ENCODE results near the gene FAM219B. TPM values are rescaled to one million over a fixed set of nuclear protein-coding genes. Genes with fewer than 3 reads are reported as not detected.
A peak's percentile ranks its signal among the peaks of the same experiment; 100 is the strongest.
"Not testable (repeated sequence)": the region's sequence is repeated elsewhere in the genome, so short reads cannot be mapped to it uniquely, and the experiment has no call there.

Gene FAM219B, protein sequence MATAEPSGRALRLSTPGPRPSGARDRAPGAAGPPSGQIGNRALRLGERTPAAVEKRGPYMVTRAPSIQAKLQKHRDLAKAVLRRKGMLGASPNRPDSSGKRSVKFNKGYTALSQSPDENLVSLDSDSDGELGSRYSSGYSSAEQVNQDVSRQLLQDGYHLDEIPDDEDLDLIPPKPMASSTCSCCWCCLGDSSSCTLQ
- total RNA-seq = 10 to 100 TPM; 22.2 to 62.1 (median 46.6) TPM

DNA sequence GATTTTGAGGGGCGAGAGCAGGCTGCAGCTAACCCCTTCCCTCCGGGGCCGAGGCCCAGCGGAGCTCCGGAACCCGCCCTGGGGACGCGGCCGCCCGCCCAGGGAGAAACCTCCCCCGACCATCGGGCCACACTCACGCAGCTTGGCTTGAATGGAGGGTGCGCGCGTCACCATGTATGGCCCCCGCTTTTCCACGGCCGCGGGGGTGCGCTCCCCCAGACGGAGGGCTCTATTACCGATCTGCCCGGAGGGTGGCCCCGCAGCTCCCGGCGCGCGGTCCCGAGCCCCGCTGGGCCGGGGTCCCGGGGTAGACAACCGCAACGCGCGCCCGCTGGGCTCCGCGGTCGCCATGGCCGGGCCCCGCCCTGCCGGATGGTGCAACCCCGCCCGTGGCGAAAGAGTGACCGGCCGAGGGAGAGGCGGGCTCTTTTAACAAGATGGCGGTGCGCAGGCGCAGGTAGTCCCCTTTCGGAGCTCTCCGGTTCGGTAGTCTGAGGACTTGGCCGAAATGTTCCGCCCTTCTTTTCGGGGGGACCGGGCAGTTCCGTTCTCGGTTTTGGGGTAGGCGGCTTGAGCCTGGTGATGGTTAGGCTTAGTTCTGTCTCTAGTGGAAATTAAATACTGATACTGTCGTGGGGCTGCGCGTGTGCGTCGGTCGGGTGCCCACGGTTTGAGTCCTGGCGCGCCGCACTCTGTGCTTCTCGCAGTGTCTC lies at the start of gene FAM219B:
FAM219B (minus strand) TSS at position 402 of the 713 bp plus-strand sequence; CDS start at position 351, 51 bp downstream.
- peak within 1 kb of the TSS; percentile 91 to 93 for H3K27ac ChIP-seq
- ATAC-seq (replicated peaks in 6 of 8) = peak; percentile 84 to 93 (median 91)
- peaks cover 7 to 11% of the 10 kb centered on the region in 2 donors for H3K4me1 ChIP-seq (replicated peaks in 1 of 2)
- peak within 1 kb of the TSS; percentile 55 to 95 (median 85) for H3K4me3 ChIP-seq
- in situ Hi-C loops (cut with MboI; ENCODE audit: low pct_unique_long_range_greater_than_20kb in 2 of 9, low sequenced_read_pairs in 9 of 9, unreplicated experiment in 9 of 9) = no loop called here
- WGBS, 10 experiments = 0 to 5% (median 0%) methylated on average over 1 to 9 of the region's 74 CpGs; no CpG with 5 or more reads in 6 of the 10 experiments

DNA sequence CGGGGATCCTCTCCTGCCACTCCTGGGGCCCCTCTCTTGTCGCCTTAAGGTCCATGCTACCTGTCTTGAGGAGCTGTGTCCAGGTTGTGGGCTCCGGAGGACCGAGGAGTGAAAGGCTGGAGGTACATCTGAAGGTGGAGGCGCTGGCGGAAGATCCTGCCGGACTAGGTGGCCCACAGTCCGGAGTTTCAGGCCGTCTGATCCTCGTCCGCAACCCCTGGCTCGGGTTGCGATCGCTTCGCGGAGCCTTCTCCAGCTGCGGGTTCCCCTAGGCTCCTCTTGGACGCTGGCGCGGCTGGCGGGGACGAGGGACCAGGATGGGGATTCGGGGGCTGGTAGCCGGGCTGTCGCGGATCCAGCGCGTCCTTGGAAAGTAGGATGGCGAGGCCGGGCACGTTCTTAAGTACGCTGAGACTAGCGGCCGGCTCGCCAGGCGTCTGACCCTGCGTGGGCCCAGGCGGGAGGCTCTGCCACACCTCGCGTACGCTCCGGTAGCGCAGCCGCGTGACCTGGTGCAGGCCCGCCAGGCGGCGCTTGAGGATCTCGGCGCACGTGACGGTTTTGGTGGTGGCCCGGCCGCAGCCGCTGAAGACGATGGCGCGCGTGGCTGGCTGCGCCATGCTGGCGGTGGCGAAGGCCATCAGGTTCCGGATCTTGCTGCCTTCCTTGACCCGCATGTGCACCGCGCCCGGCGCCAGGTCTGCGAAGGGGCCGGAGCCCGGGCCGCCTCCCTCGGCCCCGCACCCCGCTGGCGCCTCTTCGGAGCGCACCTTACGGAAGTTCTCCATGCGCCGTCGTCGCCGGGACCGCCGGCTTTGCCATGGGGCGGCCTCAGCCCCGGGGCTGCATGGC lies 49.4 kb upstream of the FAM219B start:
- ATAC-seq (replicated peaks in 6 of 8) = peak; percentile 20 to 65 (median 58)
- 0 to 92% (median 7%) methylated on average over 1 to 11 of the region's 88 CpGs; no CpG with 5 or more reads in 5 of the 10 experiments for WGBS, 10 experiments
- Histone ChIP-seq H3K27ac (peak overlapping the region; percentile 51 to 81), H3K4me3 (peak overlapping the region; percentile 36 to 58 (median 39)), H3K4me1 (replicated peaks in 1 of 2) (peaks cover 22 to 41% of the 10 kb centered on the region in 2 donors)
- in situ Hi-C loops (cut with MboI; ENCODE audit: low pct_unique_long_range_greater_than_20kb in 2 of 9, low sequenced_read_pairs in 9 of 9, unreplicated experiment in 9 of 9) = loop anchor here in 2 of 9 experiments (10.0 to 25.0 kb wide), 2 partner anchors 181 to 319 kb away; no protein-coding TSS in a partner anchor

DNA sequence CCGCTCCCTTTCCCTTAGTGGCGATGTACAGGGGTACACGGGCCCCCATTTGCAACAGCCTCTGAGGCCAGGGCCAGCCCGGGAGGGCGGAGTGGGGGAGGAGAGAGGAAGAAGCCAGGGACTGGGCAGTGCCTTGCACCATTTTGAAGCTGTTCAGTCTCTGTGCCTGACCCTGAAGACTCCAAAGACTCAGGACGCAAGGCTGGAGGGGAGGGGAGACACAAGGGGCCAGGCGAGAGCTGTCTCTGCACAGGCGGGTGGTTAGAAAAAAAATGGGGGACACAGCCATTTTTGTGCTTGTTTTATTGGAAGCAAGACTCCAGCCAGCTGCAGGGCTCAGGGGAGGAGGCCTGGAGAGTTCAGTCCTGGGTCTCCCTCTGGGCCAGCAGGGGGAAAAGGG lies 48.4 kb upstream of the FAM219B start:
- Histone ChIP-seq H3K4me3 (peak overlapping the region; percentile 36 to 58 (median 39)), H3K4me1 (replicated peaks in 1 of 2) (peaks cover 22 to 44% of the 10 kb centered on the region in 2 donors), H3K27ac (peak overlapping the region; percentile 24 to 60)
- WGBS, 10 experiments = 0 to 100% (median 60%) methylated on average over 1 to 3 of the region's 8 CpGs; no CpG with 5 or more reads in 5 of the 10 experiments
- no peak for ATAC-seq (replicated peaks in 6 of 8)
- in situ Hi-C loops (cut with MboI; ENCODE audit: low pct_unique_long_range_greater_than_20kb in 2 of 9, low sequenced_read_pairs in 9 of 9, unreplicated experiment in 9 of 9) = loop anchor here in 2 of 9 experiments (10.0 to 25.0 kb wide), 2 partner anchors 180 to 318 kb away; no protein-coding TSS in a partner anchor

DNA sequence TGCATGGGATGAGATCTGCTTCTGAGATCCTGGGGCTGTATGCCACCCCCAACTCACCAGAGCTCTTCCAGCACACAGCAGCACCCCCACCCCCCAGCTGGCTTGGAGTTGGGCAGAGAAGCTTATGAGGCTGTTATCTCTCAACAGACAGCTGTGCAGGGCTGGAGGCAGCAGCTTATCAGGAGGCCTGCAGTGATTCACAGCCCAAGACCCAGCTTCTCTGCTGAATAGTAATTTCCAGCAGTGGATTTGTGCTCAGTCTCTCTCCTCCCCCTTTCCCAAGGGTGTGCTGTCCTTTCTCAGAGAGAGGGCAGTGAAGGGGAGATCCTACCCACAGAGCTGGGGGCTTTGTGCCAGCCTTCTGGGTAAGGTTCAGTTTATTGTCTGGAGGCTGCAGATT lies 47.9 kb upstream of the FAM219B start:
- peak in 1 of 8 experiments; percentile 8 for ATAC-seq (replicated peaks in 6 of 8)
- Histone ChIP-seq H3K4me1 (replicated peaks in 1 of 2) (peaks cover 22 to 41% of the 10 kb centered on the region in 2 donors), H3K27ac (peak overlapping the region; percentile 24 to 60), H3K4me3 (peak overlapping the region; percentile 36 to 58 (median 39))
- in situ Hi-C loops (cut with MboI; ENCODE audit: low pct_unique_long_range_greater_than_20kb in 2 of 9, low sequenced_read_pairs in 9 of 9, unreplicated experiment in 9 of 9) = loop anchor here in 2 of 9 experiments (10.0 to 25.0 kb wide), 2 partner anchors 180 to 317 kb away; no protein-coding TSS in a partner anchor

DNA sequence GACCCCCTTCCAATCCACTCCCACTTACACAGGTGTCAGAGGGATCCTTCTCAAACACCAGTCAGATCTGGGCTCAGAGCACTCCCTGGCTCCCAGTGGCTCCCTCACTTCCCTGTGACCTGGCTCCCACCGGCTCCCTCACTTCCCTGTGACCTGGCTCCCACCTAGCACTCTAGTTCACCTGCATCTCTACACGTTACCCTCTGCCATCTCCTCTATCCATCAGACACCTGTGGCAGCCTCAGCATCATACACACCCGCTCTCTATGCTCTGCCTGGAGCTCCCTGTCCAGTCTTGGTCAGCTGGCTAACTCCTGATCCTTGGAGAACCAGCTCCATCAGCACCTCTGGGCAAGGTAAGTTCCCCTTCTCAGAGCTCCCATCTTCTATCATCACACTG lies 44.4 kb upstream of the FAM219B start:
- ATAC-seq (replicated peaks in 6 of 8) = no peak
- in situ Hi-C loops (cut with MboI; ENCODE audit: low pct_unique_long_range_greater_than_20kb in 2 of 9, low sequenced_read_pairs in 9 of 9, unreplicated experiment in 9 of 9) = loop anchor here in 2 of 9 experiments (10.0 to 25.0 kb wide), 2 partner anchors 176 to 314 kb away; no protein-coding TSS in a partner anchor
- Histone ChIP-seq H3K4me1 (replicated peaks in 1 of 2) (peaks cover 18 to 22% of the 10 kb centered on the region in 2 donors), H3K4me3 (no peak overlapping the region), H3K27ac (no peak overlapping the region)
- 80% methylated on average over 1 to 3 of the region's 3 CpGs; no CpG with 5 or more reads in 7 of the 10 experiments for WGBS, 10 experiments

DNA sequence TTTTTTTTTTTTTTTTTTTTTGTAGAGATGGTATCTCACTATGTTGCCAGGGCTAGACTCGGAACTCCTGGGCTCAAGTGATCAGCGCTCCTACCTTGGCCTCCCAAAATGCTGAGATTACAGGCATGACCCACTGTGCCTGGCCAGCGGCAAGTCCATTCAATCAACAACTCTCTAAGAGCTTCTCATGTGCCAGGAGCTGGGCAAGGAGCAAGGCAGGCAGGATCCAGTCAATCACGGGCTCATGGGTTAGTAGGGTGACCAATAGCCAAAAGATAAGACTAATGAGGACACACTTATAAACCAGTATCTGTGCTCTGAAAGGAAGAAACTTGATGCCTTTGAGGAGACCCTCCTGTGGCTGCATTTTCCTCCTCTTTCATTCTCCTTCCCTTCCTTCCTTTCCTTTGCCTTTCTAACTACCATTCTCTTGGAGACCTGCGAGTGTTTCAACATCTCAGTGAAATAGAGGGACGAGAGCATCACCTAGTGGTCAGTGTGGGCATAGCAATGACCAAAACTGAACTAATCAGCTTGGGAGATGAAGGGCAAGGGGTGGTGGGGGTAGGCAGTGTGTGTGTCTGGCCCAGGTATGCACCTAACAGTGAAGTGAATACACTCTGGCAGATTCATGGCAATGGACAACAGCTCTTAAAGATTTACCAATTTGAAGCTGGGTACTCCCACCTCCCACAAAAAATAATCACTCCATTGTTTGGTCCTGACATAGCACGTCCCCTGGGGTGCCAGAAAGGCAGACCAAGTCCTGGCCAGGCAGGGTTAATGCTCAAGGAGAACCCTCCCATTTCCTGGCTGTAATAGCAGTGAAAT lies 43.6 kb upstream of the FAM219B start:
- no peak overlapping the region for H3K27ac ChIP-seq
- in situ Hi-C loops (cut with MboI; ENCODE audit: low pct_unique_long_range_greater_than_20kb in 2 of 9, low sequenced_read_pairs in 9 of 9, unreplicated experiment in 9 of 9) = loop anchor here in 2 of 9 experiments (10.0 to 25.0 kb wide), 2 partner anchors 175 to 313 kb away; no protein-coding TSS in a partner anchor
- no peak overlapping the region for H3K4me3 ChIP-seq
- ATAC-seq (replicated peaks in 6 of 8) = peak; percentile 56 to 92 (median 72)
- H3K4me1 ChIP-seq (replicated peaks in 1 of 2) = peaks cover 14 to 18% of the 10 kb centered on the region in 2 donors
- WGBS, 10 experiments = 0 to 100% (median 20%) methylated on average over 1 to 4 of the region's 7 CpGs; no CpG with 5 or more reads in 2 of the 10 experiments

DNA sequence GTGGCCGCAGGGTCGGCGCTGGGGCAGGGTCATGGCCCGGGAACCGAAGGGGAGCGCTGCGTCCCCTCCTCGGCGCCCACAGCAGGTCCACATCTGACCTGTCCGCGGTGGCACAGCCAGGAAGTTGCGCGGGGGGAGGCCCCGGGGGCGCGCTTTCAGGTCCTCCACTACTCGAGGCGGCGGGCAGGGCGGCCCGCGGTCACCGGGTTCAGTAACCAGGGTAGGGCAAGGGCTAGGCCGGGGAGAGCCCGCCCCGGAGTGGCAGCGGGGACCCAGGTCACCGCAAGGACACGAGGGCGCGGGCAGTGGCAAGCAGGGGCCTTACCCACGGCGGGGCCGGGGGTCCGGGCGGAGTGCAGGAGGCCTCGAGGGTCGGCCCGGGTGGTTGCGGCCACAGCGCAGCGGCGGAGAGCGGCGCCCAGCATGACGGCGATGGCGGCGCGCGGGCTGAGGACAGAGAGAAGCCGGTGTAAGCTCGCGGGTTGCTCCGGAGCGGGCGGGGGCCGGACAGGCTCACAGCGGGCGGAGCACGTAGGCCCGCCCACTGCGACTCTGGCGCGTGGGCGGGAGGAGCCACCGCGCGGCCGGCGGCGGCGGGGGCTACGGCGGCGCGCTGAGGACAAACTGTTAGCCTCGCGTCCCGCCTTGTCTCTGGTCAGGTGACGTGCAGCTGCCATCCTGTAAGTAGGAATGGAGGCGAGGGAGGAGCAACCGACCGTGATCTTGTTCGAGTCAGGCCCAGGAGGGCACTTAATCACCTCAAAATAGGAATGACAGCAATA lies 31.1 kb upstream of the FAM219B start, which contains the start of gene COX5A:
COX5A (minus strand) TSS at position 484 of the 782 bp plus-strand sequence; CDS start at position 425, 59 bp downstream.
- peak within 1 kb of the TSS; percentile 87 to 91 for H3K27ac ChIP-seq
- peak; percentile 96 to 98 (median 97) for ATAC-seq (replicated peaks in 6 of 8)
- H3K4me3 ChIP-seq = peak within 1 kb of the TSS; percentile 58 to 93 (median 83)
- peaks cover 13 to 16% of the 10 kb centered on the region in 2 donors for H3K4me1 ChIP-seq (replicated peaks in 1 of 2)
- in situ Hi-C loops (cut with MboI; ENCODE audit: low pct_unique_long_range_greater_than_20kb in 2 of 9, low sequenced_read_pairs in 9 of 9, unreplicated experiment in 9 of 9) = loop anchor here in 4 of 9 experiments (25.0 kb wide), 3 partner anchors 175 to 550 kb away; no protein-coding TSS in a partner anchor
- WGBS, 10 experiments = 0% methylated on average over 1 to 3 of the region's 85 CpGs; no CpG with 5 or more reads in 8 of the 10 experiments

DNA sequence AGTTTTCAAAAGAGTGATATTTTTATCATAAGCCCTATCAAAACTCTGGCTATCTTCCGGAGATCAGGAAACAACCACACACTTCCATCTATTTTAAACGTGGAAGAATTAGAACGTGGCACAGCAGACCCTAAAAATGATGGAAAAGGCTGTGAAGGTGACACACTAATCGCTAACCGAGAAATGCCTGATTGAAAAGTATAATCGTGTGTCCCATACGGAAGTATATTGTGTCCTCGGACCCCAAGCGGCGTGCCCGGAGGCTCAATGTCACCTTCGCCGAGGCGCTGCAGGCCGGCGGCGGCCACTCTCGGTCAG lies 30.6 kb upstream of the FAM219B start:
- Histone ChIP-seq H3K4me1 (replicated peaks in 1 of 2) (peaks cover 13 to 16% of the 10 kb centered on the region in 2 donors), H3K4me3 (peak overlapping the region; percentile 58 to 93 (median 83)), H3K27ac (peak overlapping the region; percentile 87 to 91)
- WGBS, 10 experiments = 0 to 2% (median 0%) methylated on average over 3 to 14 of the region's 18 CpGs; no CpG with 5 or more reads in 4 of the 10 experiments
- in situ Hi-C loops (cut with MboI; ENCODE audit: low pct_unique_long_range_greater_than_20kb in 2 of 9, low sequenced_read_pairs in 9 of 9, unreplicated experiment in 9 of 9) = loop anchor here in 4 of 9 experiments (25.0 kb wide), 3 partner anchors 175 to 550 kb away; no protein-coding TSS in a partner anchor
- no peak for ATAC-seq (replicated peaks in 6 of 8)

DNA sequence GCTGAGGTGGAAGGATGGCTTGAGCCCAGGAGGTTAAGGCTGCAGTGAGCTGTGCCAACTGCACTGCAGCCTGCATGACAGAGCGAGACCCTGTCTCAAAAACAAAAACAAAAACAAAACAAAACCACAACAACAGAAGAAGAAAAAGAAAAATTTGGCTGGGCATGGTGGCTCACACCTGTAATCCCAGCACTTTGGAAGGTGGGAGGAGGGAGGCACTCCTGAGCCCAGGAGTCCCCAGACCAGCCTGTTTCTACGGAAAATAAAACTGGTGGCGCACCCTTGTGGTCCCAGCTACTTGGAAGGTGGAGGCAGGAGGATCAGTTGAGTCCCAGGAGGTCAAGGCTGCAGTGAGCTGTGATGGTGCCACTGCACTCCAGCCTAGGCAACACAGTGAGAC lies 28.5 kb upstream of the FAM219B start:
- in situ Hi-C loops (cut with MboI; ENCODE audit: low pct_unique_long_range_greater_than_20kb in 2 of 9, low sequenced_read_pairs in 9 of 9, unreplicated experiment in 9 of 9) = loop anchor here in 4 of 9 experiments (25.0 kb wide), 3 partner anchors 173 to 548 kb away; no protein-coding TSS in a partner anchor
- peaks cover 13 to 16% of the 10 kb centered on the region in 2 donors for H3K4me1 ChIP-seq (replicated peaks in 1 of 2)
- WGBS, 10 experiments = 60 to 100% (median 100%) methylated on average over 1 to 3 of the region's 3 CpGs; no CpG with 5 or more reads in 3 of the 10 experiments
- not testable (repeated sequence) for H3K4me3 ChIP-seq; ATAC-seq (replicated peaks in 6 of 8); H3K27ac ChIP-seq

DNA sequence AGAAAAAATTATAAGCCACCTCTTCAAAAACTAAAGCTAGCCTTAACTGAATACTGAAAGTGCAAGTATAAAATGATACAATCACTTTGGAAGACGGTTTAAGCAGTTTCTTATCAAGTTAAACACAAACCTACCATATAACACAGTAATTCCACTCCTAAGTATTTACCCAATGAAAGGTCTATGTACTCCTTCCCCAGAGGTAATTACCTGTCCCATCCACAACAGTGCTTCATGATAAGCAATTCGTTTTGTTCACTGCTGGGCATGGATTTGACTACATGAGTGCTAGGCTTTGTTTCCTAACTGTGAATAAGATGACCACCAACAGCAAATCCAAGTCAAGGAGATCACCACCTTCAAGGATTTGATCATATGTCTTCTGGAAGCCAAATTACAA lies 26.9 kb upstream of the FAM219B start:
- H3K4me3 ChIP-seq = no peak overlapping the region
- WGBS, 10 experiments = 63 to 100% (median 100%) methylated on average over 1 to 2 of the region's 2 CpGs; no CpG with 5 or more reads in 3 of the 10 experiments
- ATAC-seq (replicated peaks in 6 of 8) = no peak
- H3K4me1 ChIP-seq (replicated peaks in 1 of 2) = peaks cover 13 to 16% of the 10 kb centered on the region in 2 donors
- in situ Hi-C loops (cut with MboI; ENCODE audit: low pct_unique_long_range_greater_than_20kb in 2 of 9, low sequenced_read_pairs in 9 of 9, unreplicated experiment in 9 of 9) = loop anchor here in 4 of 9 experiments (25.0 kb wide), 3 partner anchors 171 to 546 kb away; no protein-coding TSS in a partner anchor
- H3K27ac ChIP-seq = no peak overlapping the region

Data from motor neuron (in vitro differentiated cells).